ENCODE results near the gene PTPRN2.

Gene PTPRN2

DNA sequence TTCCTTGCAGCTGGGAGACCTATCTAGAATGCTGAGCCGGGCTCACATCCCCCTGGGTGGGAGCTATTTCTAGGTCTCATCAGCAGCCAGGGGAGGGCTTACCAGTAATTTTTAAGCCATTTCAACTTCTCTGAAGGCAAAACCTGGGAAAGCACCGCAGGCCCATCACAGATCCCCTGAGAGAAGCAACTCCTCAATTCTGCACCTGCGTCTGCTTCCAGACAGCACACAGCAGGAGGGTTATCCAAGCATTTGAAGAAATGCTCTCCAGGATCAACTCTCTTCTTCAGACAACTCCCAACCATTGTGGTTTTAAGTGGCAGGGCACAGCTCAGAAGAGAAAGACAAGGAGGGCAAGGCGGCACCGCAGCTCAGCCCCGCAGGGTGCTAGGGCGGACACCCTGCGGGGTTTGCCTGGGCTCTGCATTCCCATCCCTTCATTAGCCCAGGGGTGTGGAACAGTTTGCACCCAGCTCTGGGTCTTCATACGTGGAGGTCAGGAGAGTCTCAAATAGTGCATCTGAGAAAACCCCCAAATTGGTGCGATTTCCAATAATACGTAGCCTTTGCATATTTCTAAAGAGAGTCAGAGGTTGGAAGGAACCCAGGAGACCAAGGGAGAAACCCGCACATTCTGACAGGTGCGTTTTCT is 632.1 kb downstream of the PTPRN2 start:
- peaks cover 8% of the 10 kb centered on the region for H3K27me3 Mint-ChIP-seq
- H3K36me3 Mint-ChIP-seq (ENCODE audit: low read depth), result no peaks in the 10 kb centered on the region
- no peak overlapping the region for H3K27ac Mint-ChIP-seq
- H3K9me3 Mint-ChIP-seq, result no peaks in the 10 kb centered on the region
- H3K4me1 Mint-ChIP-seq (ENCODE audit: low read depth), result no peaks in the 10 kb centered on the region
- H3K4me3 Mint-ChIP-seq, result no peak overlapping the region

DNA sequence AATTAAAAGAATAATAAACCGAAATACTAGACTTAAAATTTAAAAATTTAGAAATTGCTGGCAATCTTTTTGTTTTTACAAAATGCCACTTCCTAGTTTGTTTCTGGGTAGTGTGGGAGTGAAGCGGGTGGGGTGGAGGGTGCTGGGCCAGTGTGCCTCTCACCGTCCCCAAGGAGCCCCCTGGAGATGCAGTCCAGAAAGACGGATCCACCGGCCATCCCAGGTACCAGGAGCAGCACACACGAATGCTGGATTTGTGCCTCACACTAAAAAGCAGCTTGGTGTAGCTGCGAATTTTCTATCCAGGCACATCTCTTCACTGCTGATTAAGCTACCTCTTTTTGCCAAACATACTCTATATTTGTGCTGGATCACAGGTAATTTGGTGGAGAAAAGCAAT is 632.7 kb downstream of the PTPRN2 start:
- Mint-ChIP-seq H3K27me3 (peaks cover 8% of the 10 kb centered on the region), H3K4me3 (no peak overlapping the region), H3K27ac (no peak overlapping the region), H3K36me3 (ENCODE audit: low read depth) (no peaks in the 10 kb centered on the region), H3K4me1 (ENCODE audit: low read depth) (no peaks in the 10 kb centered on the region), H3K9me3 (no peaks in the 10 kb centered on the region)

DNA sequence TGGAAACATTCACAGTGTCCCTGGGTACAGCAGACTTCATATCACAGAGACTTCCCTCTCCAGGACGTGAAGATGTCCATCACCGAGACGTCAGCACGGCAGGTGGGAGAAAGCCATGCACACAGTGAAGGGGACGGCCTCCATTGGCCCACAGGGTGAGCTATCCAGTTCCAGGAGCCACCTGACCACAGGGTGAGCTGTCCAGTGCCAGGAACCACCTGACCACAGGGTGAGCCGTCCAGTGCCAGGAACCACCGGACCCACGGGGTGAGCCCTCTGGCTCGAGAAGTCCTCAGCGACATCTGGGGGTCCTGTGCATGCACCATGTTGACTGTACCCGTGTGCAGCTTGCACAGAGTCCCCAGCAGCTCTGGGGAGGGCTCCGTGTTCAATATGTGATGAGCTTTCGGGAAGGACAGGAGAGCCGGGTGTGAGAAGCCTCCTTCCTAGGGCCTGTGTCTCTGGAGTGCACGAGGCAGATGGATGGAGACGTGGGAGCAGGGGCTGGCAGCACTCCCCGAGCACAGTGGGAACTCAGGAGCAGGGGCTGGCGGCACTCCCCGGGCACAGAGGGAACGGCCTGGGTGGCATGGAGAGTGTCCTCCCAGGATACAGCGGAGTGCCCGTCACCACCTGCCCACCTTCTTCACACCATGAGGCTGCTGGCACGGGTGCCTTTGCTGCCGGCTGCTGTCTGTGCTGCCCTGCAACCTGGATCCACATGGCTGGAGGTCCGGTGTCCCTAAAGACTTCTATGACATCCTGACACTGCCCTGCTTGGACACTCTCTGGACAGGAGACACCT is 634.6 kb downstream of the PTPRN2 start:
- no peaks in the 10 kb centered on the region for H3K36me3 Mint-ChIP-seq (ENCODE audit: low read depth)
- no peak overlapping the region for H3K27ac Mint-ChIP-seq
- no peaks in the 10 kb centered on the region for H3K9me3 Mint-ChIP-seq
- H3K4me3 Mint-ChIP-seq, result no peak overlapping the region
- peaks cover 4% of the 10 kb centered on the region for H3K27me3 Mint-ChIP-seq
- H3K4me1 Mint-ChIP-seq (ENCODE audit: low read depth), result no peaks in the 10 kb centered on the region

DNA sequence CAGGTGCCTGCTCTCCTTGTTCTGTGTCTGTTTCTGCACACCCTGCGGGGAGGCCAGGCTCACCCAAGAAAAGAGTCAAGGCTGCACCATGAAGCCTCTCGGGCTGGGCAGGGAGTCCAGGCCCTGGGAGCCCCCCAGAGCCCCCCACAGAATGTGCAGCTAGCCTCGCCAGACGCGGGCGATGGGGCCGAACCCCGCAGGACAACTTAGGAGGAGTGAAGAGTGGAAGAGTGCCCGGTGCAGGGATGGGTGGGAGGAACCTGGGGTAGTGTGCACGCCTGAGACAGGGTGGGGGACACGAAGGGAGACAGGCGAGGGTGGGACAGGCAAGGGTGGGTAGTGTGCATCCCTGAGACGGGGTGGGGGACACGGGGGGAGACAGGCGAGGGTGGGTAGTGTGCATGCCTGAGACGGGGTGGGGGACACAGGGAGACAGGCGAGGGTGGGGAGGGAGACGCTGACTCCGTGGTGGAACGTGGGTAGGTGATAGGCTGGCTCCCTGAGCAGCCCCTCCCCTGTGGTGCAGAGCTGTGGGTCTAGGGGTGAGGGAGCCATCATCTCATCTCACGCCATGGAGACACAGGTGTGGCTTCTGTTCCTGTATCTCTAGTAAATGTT is 635.5 kb downstream of the PTPRN2 start:
- H3K4me3 Mint-ChIP-seq, result no peak overlapping the region
- H3K4me1 Mint-ChIP-seq (ENCODE audit: low read depth), result no peaks in the 10 kb centered on the region
- H3K36me3 Mint-ChIP-seq (ENCODE audit: low read depth), result no peaks in the 10 kb centered on the region
- H3K27ac Mint-ChIP-seq, result no peak overlapping the region
- peaks cover 6% of the 10 kb centered on the region for H3K9me3 Mint-ChIP-seq
- H3K27me3 Mint-ChIP-seq, result peaks cover 4% of the 10 kb centered on the region

DNA sequence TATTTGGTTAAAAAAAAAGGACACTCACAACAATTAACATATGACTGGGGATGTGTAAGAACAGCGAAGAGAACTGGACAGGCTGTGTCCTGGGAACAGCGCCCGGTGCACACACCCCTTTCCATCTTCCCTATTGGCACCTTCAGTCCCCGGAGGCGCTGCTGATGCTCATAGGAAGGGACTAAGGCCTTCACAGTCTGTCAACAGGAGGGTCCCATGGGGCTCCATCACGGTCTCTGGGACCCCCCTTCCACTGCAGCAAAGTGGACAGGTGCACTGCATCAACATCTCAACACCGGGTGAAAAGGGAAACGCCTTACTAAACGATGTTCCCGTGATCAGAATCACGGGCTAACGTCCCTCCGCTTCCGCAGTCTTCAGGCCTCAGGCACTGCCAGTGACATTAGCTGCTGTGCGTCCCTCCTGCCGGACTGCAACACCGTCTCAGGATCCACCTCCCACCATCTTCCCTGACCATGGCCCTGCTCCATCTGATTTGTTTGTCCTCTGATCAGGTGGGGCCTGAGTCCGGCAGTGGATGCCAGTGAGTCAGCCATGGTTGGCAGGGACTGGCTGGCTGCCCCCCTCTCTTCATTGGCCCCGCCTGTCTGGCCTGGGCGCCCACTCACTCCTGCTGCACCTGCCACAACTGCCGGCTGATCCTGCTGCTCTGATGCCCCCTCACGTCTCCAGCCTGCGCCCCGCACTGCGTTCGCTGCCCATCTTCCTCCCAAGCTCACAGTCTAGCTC is 636.1 kb downstream of the PTPRN2 start:
- Mint-ChIP-seq H3K27me3 (peaks cover 4% of the 10 kb centered on the region), H3K4me1 (ENCODE audit: low read depth) (no peaks in the 10 kb centered on the region), H3K27ac (no peak overlapping the region), H3K36me3 (ENCODE audit: low read depth) (no peaks in the 10 kb centered on the region), H3K9me3 (peaks cover 11% of the 10 kb centered on the region), H3K4me3 (no peak overlapping the region)

DNA sequence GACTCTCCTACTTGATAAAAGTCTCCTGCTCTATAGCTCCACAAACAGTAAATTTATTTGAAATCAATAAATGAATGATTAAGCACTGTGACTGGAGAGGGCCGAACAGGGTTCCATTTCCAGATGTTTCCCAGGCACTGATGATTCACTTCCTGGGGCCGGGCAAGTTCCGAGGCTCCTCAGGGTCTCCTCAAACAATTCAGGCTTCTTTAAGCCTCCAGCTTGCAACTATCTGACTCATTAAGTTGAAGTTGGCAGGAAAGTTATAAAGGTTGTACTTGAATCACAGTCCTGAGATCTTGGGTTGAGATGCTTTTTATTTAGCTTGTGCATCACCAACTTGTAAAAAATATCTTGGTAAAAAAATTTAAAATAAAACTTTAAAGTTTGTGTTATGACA is 637.9 kb downstream of the PTPRN2 start:
- no peak overlapping the region for H3K4me3 Mint-ChIP-seq
- H3K27me3 Mint-ChIP-seq, result peaks cover 4% of the 10 kb centered on the region
- no peaks in the 10 kb centered on the region for H3K36me3 Mint-ChIP-seq (ENCODE audit: low read depth)
- H3K9me3 Mint-ChIP-seq, result peaks cover 11% of the 10 kb centered on the region
- no peak overlapping the region for H3K27ac Mint-ChIP-seq
- no peaks in the 10 kb centered on the region for H3K4me1 Mint-ChIP-seq (ENCODE audit: low read depth)

DNA sequence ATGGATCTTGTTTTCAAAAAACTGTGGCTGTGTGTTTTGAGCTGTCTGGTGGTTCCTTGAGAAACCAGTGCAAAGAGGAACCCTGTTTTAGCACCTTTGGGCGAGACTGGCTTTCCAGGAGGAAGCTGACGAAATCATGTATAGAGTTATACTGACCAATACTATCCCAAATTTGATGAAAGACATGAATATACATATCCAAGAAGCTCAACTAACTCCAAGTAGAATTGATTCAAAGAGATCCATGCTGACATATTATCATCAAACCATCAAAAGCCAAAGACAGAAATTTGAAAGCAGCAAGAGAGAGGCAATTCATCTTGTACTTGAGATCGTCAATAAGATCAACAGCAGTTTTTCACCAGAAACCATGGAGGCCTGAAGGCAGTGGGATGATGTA is 640.1 kb downstream of the PTPRN2 start:
- Mint-ChIP-seq H3K27me3 (peaks cover 7% of the 10 kb centered on the region), H3K27ac (no peak overlapping the region), H3K36me3 (ENCODE audit: low read depth) (no peaks in the 10 kb centered on the region), H3K9me3 (peaks cover 11% of the 10 kb centered on the region), H3K4me1 (ENCODE audit: low read depth) (no peaks in the 10 kb centered on the region), H3K4me3 (no peak overlapping the region)

DNA sequence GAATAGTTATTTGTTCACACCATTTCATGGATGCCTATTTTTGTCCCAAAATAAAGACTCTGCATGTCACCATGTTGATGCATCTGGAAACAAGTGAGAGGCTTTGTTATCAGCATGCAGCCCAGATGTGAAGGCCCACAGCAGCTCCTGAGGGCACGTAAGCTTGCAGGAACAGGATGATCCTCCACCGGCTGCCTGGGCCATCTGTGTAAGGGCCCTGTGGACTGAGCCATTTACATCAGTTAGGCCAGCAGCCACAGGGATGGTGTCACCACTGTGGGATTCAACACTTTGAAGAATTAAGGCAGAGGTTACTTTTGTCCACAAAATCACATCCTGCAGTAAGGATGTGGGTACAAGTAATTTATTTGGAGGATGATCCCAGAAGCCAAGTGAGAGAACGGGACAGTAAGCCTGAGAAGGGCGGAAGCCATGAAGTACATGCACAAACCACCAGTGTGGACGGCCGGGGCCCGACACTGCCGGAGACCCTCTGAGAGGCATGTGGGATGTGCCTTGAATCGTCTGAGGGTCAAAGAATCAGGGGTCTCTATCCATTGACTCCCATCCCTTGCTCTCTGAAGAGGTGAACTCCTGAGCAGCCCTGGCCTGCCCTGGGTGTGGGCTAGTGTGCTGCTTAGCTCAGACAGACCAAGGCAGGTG is 641.1 kb downstream of the PTPRN2 start:
- H3K27me3 Mint-ChIP-seq, result peaks cover 3% of the 10 kb centered on the region
- no peak overlapping the region for H3K4me3 Mint-ChIP-seq
- H3K27ac Mint-ChIP-seq, result no peak overlapping the region
- peaks cover 11% of the 10 kb centered on the region for H3K9me3 Mint-ChIP-seq
- no peaks in the 10 kb centered on the region for H3K4me1 Mint-ChIP-seq (ENCODE audit: low read depth)
- no peaks in the 10 kb centered on the region for H3K36me3 Mint-ChIP-seq (ENCODE audit: low read depth)

DNA sequence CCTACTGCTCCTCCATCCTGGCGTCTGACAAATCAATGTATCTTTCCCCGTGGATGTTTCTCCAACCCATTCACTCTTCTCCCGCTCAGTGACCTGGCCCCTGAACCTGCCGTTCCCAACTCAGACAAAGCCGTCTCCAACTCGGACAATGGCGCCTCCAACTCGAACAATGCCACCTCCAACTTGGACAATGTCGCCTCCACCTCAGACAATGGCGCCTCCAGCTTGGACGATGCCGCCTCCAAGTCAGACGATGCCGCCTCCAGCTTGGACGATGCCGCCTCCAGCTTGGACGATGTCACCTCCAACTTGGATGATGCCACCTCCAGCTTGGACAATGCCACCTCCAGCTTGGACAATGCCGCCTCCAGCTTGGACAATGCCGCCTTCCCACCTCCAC is 642.2 kb downstream of the PTPRN2 start:
- Mint-ChIP-seq H3K4me1 (ENCODE audit: low read depth) (no peaks in the 10 kb centered on the region), H3K27ac (no peak overlapping the region), H3K27me3 (peaks cover 3% of the 10 kb centered on the region), H3K9me3 (peaks cover 11% of the 10 kb centered on the region), H3K36me3 (ENCODE audit: low read depth) (no peaks in the 10 kb centered on the region), H3K4me3 (no peak overlapping the region)

DNA sequence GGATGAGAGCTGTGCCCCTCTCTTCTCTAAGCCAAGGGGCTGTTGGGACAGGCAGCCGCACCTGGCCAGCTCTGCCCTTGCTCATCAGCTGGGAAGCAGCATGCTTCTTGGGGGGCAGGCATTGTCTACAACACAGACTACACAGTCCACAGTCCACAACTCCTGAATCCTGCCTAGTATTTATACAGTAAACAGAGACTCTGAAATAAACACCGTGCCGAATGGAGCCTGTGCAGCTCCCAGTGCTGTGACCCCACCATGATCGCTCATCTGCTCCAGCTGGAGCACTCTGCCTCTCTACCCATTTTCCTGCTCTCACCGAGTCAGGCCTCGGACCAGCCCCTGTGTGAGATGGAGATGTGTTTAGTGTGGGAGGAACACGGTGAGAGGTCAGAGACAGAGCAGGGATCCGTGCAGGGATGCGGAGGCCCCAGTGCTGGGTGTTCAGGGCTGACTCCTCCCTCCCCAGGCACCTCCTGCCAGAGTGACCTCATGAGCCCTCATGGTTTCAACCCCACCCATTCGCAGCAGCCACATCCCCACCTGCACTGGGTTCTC is 642.8 kb downstream of the PTPRN2 start:
- Mint-ChIP-seq H3K9me3 (peaks cover 11% of the 10 kb centered on the region), H3K27me3 (peaks cover 3% of the 10 kb centered on the region), H3K36me3 (ENCODE audit: low read depth) (no peaks in the 10 kb centered on the region), H3K4me3 (no peak overlapping the region), H3K27ac (no peak overlapping the region), H3K4me1 (ENCODE audit: low read depth) (no peaks in the 10 kb centered on the region)

DNA sequence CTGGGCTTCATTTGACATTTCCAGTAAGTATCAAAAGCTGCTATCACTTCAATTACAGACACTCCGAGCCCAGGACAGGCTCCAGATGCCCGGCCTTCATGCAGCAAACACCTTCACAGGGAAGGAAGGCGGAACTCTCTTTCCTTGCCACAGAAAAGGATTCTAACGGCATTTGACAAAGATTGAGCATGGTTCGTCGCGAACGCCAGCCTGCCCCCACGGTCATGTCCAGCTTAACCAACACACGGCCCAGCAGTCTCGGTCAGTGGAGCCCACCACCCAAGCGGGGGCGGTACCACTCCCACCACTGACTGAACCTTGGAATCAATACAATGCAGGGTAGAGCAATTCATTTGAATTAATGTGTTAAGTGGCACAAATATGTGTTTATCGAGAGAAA is 643.6 kb downstream of the PTPRN2 start:
- Mint-ChIP-seq H3K27ac (no peak overlapping the region), H3K36me3 (ENCODE audit: low read depth) (no peaks in the 10 kb centered on the region), H3K4me1 (ENCODE audit: low read depth) (no peaks in the 10 kb centered on the region), H3K4me3 (no peak overlapping the region), H3K27me3 (peaks cover 3% of the 10 kb centered on the region), H3K9me3 (peaks cover 11% of the 10 kb centered on the region)

DNA sequence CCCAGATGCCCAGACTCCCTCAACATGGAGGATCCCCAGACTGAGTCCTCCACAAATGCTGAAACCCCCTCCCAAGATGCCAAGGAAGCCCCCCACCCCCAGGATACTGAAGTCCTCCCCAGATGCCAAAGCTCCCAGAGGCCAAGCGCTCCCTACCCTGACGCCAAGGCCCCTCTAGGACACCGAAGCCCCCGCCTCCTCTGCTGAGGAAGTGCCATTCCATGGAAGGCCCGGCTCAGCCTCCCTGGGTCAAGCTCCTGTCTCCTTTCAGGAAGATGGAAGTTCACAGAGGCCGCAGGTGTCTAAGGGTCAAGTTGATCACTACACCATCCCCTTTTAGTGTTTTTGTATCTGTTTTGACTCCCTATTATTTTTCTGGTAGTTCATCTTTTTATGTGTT is 644.1 kb downstream of the PTPRN2 start:
- H3K27ac Mint-ChIP-seq, result no peak overlapping the region
- no peaks in the 10 kb centered on the region for H3K36me3 Mint-ChIP-seq (ENCODE audit: low read depth)
- H3K4me1 Mint-ChIP-seq (ENCODE audit: low read depth), result no peaks in the 10 kb centered on the region
- peaks cover 11% of the 10 kb centered on the region for H3K9me3 Mint-ChIP-seq
- H3K4me3 Mint-ChIP-seq, result no peak overlapping the region
- H3K27me3 Mint-ChIP-seq, result peaks cover 3% of the 10 kb centered on the region

DNA sequence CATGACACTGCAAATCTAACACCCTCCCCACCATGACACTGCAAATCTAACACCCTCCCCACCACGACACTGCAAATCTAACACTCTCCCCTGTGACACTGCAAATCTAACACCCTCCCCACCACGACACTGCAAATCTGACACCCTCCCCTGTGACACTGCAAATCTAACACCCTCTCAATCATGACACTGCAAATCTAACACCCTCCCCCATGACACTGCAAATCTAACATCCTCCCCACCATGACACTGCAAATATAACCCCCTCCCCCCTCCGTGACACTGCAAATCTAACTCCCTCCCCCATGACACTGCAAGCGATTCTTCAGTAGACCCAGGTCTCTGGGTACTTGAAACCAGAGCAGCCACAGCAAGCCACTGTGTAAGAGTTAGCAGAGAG is 646.4 kb downstream of the PTPRN2 start:
- H3K4me1 Mint-ChIP-seq (ENCODE audit: low read depth), result no peaks in the 10 kb centered on the region
- no peak overlapping the region for H3K4me3 Mint-ChIP-seq
- H3K27me3 Mint-ChIP-seq, result peaks cover 3% of the 10 kb centered on the region
- no peak overlapping the region for H3K27ac Mint-ChIP-seq
- H3K9me3 Mint-ChIP-seq, result no peaks in the 10 kb centered on the region
- no peaks in the 10 kb centered on the region for H3K36me3 Mint-ChIP-seq (ENCODE audit: low read depth)

DNA sequence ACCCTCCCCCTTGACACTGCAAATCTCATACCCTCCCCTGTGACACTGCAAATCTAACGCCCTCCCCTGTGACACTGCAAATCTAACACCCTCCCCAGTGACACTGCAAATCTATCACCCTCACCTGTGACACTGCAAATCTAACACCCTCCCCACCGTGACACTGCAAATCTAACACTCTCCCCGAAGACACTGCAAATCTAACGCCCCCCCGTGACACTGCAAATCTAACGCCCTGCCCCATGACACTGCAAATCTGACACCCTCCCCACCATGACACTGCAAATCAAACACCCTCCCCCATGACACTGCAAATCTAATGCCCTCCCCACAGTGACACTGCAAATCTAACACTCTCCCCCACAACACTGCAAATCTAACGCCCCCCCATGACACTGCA is 647.1 kb downstream of the PTPRN2 start:
- Mint-ChIP-seq H3K36me3 (ENCODE audit: low read depth) (peaks cover under 1% of the 10 kb centered on the region), H3K4me3 (no peak overlapping the region), H3K27me3 (peaks cover 3% of the 10 kb centered on the region), H3K27ac (no peak overlapping the region), H3K9me3 (peaks cover under 1% of the 10 kb centered on the region), H3K4me1 (ENCODE audit: low read depth) (peaks cover under 1% of the 10 kb centered on the region)
